Skeletal muscle tissue (tissue), 4 donors: ENCODE data around the gene AP4B1. TPM values are rescaled to one million over a fixed set of nuclear protein-coding genes. Genes with fewer than 3 reads are reported as not detected.

Experiments
- H3K27ac ChIP-seq: one replicate; pipeline ENCODE4 v1.7.0; 2013; ENCODE audit warnings: mild to moderate bottlenecking, low read depth, low read length, inconsistent platforms
- H3K27me3 ChIP-seq, 3 donors: one replicate each; pipeline ENCODE4 v1.7.0; 2013; ENCODE audit warnings: low read length in 3 of 3; ENCODE audit not compliant: control insufficient read depth in 3 of 3, insufficient read depth in 3 of 3
- H3K36me3 ChIP-seq, 3 donors: one replicate each; pipeline ENCODE4 v1.7.0; 2013; ENCODE audit warnings: low read length in 3 of 3; ENCODE audit not compliant: control insufficient read depth in 3 of 3, insufficient read depth in 3 of 3
- H3K4me1 ChIP-seq, 3 donors: one replicate each; pipeline ENCODE4 v1.7.0; 2013; ENCODE audit warnings: low read length in 3 of 3, mild to moderate bottlenecking in 3 of 3; ENCODE audit not compliant: control insufficient read depth in 3 of 3, insufficient read depth in 3 of 3
- H3K4me3 ChIP-seq, 3 donors: one replicate each; pipeline ENCODE4 v1.7.0; 2013; ENCODE audit warnings: low read length in 3 of 3
- H3K9ac ChIP-seq, 3 donors: one replicate each; pipeline ENCODE4 v1.7.0; 2013; ENCODE audit warnings: low read length in 3 of 3, mild to moderate bottlenecking in 3 of 3, moderate library complexity in 2 of 3, low read depth in 1 of 3
- H3K9me3 ChIP-seq, 3 donors: one replicate each; pipeline ENCODE4 v1.7.0; 2013; ENCODE audit warnings: low read length in 3 of 3; ENCODE audit not compliant: control insufficient read depth in 3 of 3
- total RNA-seq: library from RNA; depleted of rRNA; stranded (reverse); fragments of >200 nt; gene quantifications from one replicate; pipeline ENCODE4 v1.2.3, GENCODE V29; 2014
- donor health status: Osteomylitis.

AP4B1 gene
- total RNA-seq, 1 donor from 2014 or later, result 16.7 TPM

- H3K4me3 ChIP-seq, result no peak overlapping the region
- no peak overlapping the region for H3K27ac ChIP-seq
These were observed 12.9 kb upstream of the AP4B1 start for GRCh38 chr1:113917400-113918082.

GRCh38 chr1:113916974-113917373, 12.4 kb upstream of the AP4B1 start:
- Histone ChIP-seq H3K9ac (no peak overlapping the region), H3K27ac (no peak overlapping the region), H3K27me3 (no peaks in the 10 kb centered on the region), H3K9me3 (no peaks in the 10 kb centered on the region), H3K4me3 (no peak overlapping the region), H3K4me1 (peaks cover 10 to 15% (median 12%) of the 10 kb centered on the region in 3 donors), H3K36me3 (no peaks in the 10 kb centered on the region)

More at GRCh38 chr1:113917400-113918082, 12.9 kb upstream of the AP4B1 start:
- Histone ChIP-seq H3K4me1 (peaks cover 9 to 10% (median 9%) of the 10 kb centered on the region in 3 donors), H3K36me3 (no peaks in the 10 kb centered on the region), H3K27me3 (no peaks in the 10 kb centered on the region), H3K9me3 (no peaks in the 10 kb centered on the region), H3K9ac (no peak overlapping the region)

GRCh38 chr1:113913887-113914664, 9.5 kb upstream of the AP4B1 start:
- Histone ChIP-seq H3K27ac (no peak overlapping the region), H3K9ac (no peak overlapping the region), H3K9me3 (no peaks in the 10 kb centered on the region), H3K36me3 (peaks cover 7 to 12% (median 9%) of the 10 kb centered on the region in 3 donors), H3K27me3 (no peaks in the 10 kb centered on the region), H3K4me3 (no peak overlapping the region), H3K4me1 (peaks cover 10 to 15% (median 15%) of the 10 kb centered on the region in 3 donors)

GRCh38 chr1:113913312-113913668, 8.7 kb upstream of the AP4B1 start:
- no peaks in the 10 kb centered on the region for H3K9me3 ChIP-seq
- peaks cover 12 to 18% (median 17%) of the 10 kb centered on the region in 3 donors for H3K36me3 ChIP-seq
- H3K9ac ChIP-seq, result peak overlapping the region; percentile 45 to 73 (median 58)
- H3K4me1 ChIP-seq, result peaks cover 10 to 15% (median 15%) of the 10 kb centered on the region in 3 donors
- H3K4me3 ChIP-seq, result peak overlapping the region; percentile 16 to 61 (median 29)
- H3K27ac ChIP-seq, result peak overlapping the region; percentile 82
- no peaks in the 10 kb centered on the region for H3K27me3 ChIP-seq

GRCh38 chr1:113912594-113913311, 8.2 kb upstream of the AP4B1 start:
- H3K4me3 ChIP-seq, result peak overlapping the region; percentile 16 to 61 (median 29)

GRCh38 chr1:113905435-113905861, 849 bp upstream of the AP4B1 start:
- Histone ChIP-seq H3K27ac (peak overlapping the region; percentile 88), H3K4me3 (peak overlapping the region; percentile 91 to 98 (median 94)), H3K27me3 (no peaks in the 10 kb centered on the region), H3K4me1 (peaks cover 15 to 30% (median 21%) of the 10 kb centered on the region in 3 donors), H3K36me3 (peaks cover 6 to 26% (median 20%) of the 10 kb centered on the region in 3 donors), H3K9me3 (no peaks in the 10 kb centered on the region), H3K9ac (peak overlapping the region; percentile 87 to 97 (median 89))

More at GRCh38 chr1:113912594-113913311, 8.2 kb upstream of the AP4B1 start:
- Histone ChIP-seq H3K27me3 (no peaks in the 10 kb centered on the region), H3K9me3 (no peaks in the 10 kb centered on the region), H3K36me3 (peaks cover 12 to 24% (median 22%) of the 10 kb centered on the region in 3 donors), H3K9ac (peak overlapping the region; percentile 45 to 73 (median 58)), H3K27ac (peak overlapping the region; percentile 82), H3K4me1 (peaks cover 10 to 15% (median 15%) of the 10 kb centered on the region in 3 donors)

- peaks cover 17 to 36% (median 30%) of the 10 kb centered on the region in 3 donors for H3K36me3 ChIP-seq
- H3K9me3 ChIP-seq, result no peaks in the 10 kb centered on the region
- peak overlapping the region; percentile 91 to 98 (median 94) for H3K4me3 ChIP-seq
- peaks cover 15 to 30% (median 21%) of the 10 kb centered on the region in 3 donors for H3K4me1 ChIP-seq
- no peaks in the 10 kb centered on the region for H3K27me3 ChIP-seq
- H3K9ac ChIP-seq, result peak overlapping the region; percentile 89 to 97 (median 89)
- peak overlapping the region; percentile 88 for H3K27ac ChIP-seq
These were observed 316 bp downstream of the AP4B1 start for GRCh38 chr1:113904293-113904673.

GRCh38 chr1:113903501-113904292, 902 bp downstream of the AP4B1 start:
- Histone ChIP-seq H3K9me3 (no peaks in the 10 kb centered on the region), H3K27me3 (no peaks in the 10 kb centered on the region), H3K27ac (peak overlapping the region; percentile 88), H3K9ac (peak overlapping the region; percentile 89 to 97 (median 89)), H3K36me3 (peaks cover 17 to 38% (median 31%) of the 10 kb centered on the region in 3 donors), H3K4me3 (peak overlapping the region; percentile 91 to 98 (median 94)), H3K4me1 (peaks cover 15 to 30% (median 21%) of the 10 kb centered on the region in 3 donors)

- Histone ChIP-seq H3K4me3 (no peak overlapping the region), H3K36me3 (peaks cover 30 to 45% (median 32%) of the 10 kb centered on the region in 3 donors), H3K27ac (no peak overlapping the region), H3K9ac (no peak overlapping the region), H3K4me1 (peaks cover 15 to 24% (median 18%) of the 10 kb centered on the region in 3 donors), H3K27me3 (no peaks in the 10 kb centered on the region), H3K9me3 (no peaks in the 10 kb centered on the region)
These were observed 3.4 kb downstream of the AP4B1 start for GRCh38 chr1:113901191-113901590.
